HepG2 (cell line): ENCODE data around the gene GATAD2B. TPM values are rescaled to one million over a fixed set of nuclear protein-coding genes. Genes with fewer than 3 reads are reported as not detected.

Experiments used
- ATAC-seq: fragments of 200-7000 bp; cut with Tn5 transposase; 3 replicates; pipeline ENCODE4 v1.9.1; 2020; ENCODE audit warnings: mild to moderate bottlenecking, moderate library complexity
- BruUV-seq: library from RNA; stranded (reverse); fragments of 400-500 nt; replicated peaks from 2 replicates; lab custom pipeline; 2021; lab: Mats Ljungman, UMichigan
- CTCF ChIA-PET: fragments of 300-600 bp; formaldehyde crosslinking; extraction: SDS; loops from one replicate; lab custom pipeline; 2021; ENCODE audit warnings: low total read pairs, inconsistent platforms, low intra/inter-chr PET ratio; lab: Yijun Ruan, JAX
- POLR2A ChIA-PET: fragments of 350-600 bp; sonication (Branson Sonifier 250); formaldehyde crosslinking; loops from one replicate; lab custom pipeline; 2020; ENCODE audit warnings: antibody characterized with exemption, inconsistent platforms; lab: Yijun Ruan, JAX
- DNase-seq: peaks from one replicate; pipeline ENCODE4 v3.0.0-alpha.2; 2015; ENCODE audit warnings: low spot score
- FAIRE-seq: peaks from 3 replicates; lab custom pipeline; 2011; peaks lifted over from hg19 to GRCh38; lab: Jason Lieb, UNC
- H2AFZ ChIP-seq: one replicate; pipeline ENCODE4 v1.6.1; 2011; ENCODE audit warnings: low read length, inconsistent platforms
- H3K27ac ChIP-seq: fragments of 300-600 bp; 3 replicates; pipeline ENCODE4 v1.8.0; 2011; ENCODE audit warnings: mixed run types, mild to moderate bottlenecking, mixed read lengths, low read length, inconsistent platforms; ENCODE audit not compliant: insufficient read depth; ENCODE audit errors: extremely low read length
- H3K27me3 ChIP-seq, 2 experiments: fragments of 200-600 bp in 1 of 2; 2 replicates in 1 of 2; 3 replicates in 1 of 2; pipeline versions ENCODE4 v1.6.0 to v1.8.0; 2011; ENCODE audit warnings: low read length in 2 of 2, mild to moderate bottlenecking in 2 of 2, moderate library complexity in 2 of 2, inconsistent platforms in 1 of 2; ENCODE audit not compliant: insufficient read depth in 2 of 2, control insufficient read depth in 1 of 2
- H3K36me3 ChIP-seq, 2 experiments: fragments of 200-600 bp in 1 of 2; replicated peaks in 1 of 2; 2 replicates in 1 of 2; 3 replicates in 1 of 2; pipeline versions ENCODE4 v1.5.1 to v1.8.0; 2011; ENCODE audit warnings: low read length in 2 of 2, inconsistent platforms in 1 of 2; ENCODE audit not compliant: insufficient read depth in 2 of 2, control insufficient read depth in 1 of 2
- H3K4me1 ChIP-seq: 2 replicates; pipeline ENCODE4 v1.5.1; 2012; ENCODE audit warnings: low read length, inconsistent platforms; ENCODE audit not compliant: insufficient read depth
- H3K4me2 ChIP-seq: 2 replicates; pipeline ENCODE4 v1.6.0; 2011; ENCODE audit warnings: low read depth, low read length, inconsistent platforms
- H3K4me3 ChIP-seq, 3 experiments: fragments of 200-600 bp in 1 of 3; sonication (generic), shearing (Covaris generic) in 1 of 3; replicated peaks in 1 of 3; 2 replicates each; pipeline ENCODE4 v1.5.1; 2011 to 2016; ENCODE audit warnings: low read length in 3 of 3, inconsistent platforms in 2 of 3, low read depth in 2 of 3, mild to moderate bottlenecking in 2 of 3, control low read depth in 1 of 3, mixed read lengths in 1 of 3; ENCODE audit not compliant: insufficient read depth in 1 of 3
- H3K79me2 ChIP-seq: one replicate; pipeline ENCODE4 v1.6.1; 2011; ENCODE audit warnings: low read length, inconsistent platforms; ENCODE audit not compliant: insufficient read depth
- H3K9ac ChIP-seq: 2 replicates; pipeline ENCODE4 v1.6.0; 2011; ENCODE audit warnings: mild to moderate bottlenecking, low read depth, low read length, inconsistent platforms; ENCODE audit not compliant: insufficient read depth
- H3K9me3 ChIP-seq: 2 replicates; pipeline ENCODE4 v1.5.1; 2012; ENCODE audit warnings: mild to moderate bottlenecking, low read length
- H4K20me1 ChIP-seq: 2 replicates; pipeline ENCODE4 v1.6.0; 2011; ENCODE audit warnings: inconsistent platforms, mild to moderate bottlenecking, low read length, moderate library complexity; ENCODE audit not compliant: insufficient read depth
- CENPT ChIP-seq: sonication (generic); formaldehyde crosslinking; IDR thresholded peaks from 2 replicates; pipeline ENCODE4 v1.8.0; 2022; ENCODE audit warnings: low read depth, mild to moderate bottlenecking, moderate library complexity, missing genetic modification reagents
- RARA ChIP-seq: IDR thresholded peaks from 2 replicates; pipeline ENCODE4 v1.6.1; 2016; ENCODE audit warnings: missing genetic modification reagents, missing compliant biosample characterization
- ZNF44 ChIP-seq: sonication (generic); formaldehyde crosslinking; IDR thresholded peaks from 2 replicates; pipeline ENCODE4 v1.5.1; 2020; ENCODE audit warnings: mild to moderate bottlenecking, missing genetic modification reagents
- WGBS: methylation state at CpG from one replicate; pipeline ENCODE4 v1.1.6; 2017; ENCODE audit warnings: low lambda C conversion rate; 5-methylcytosine and 5-hydroxymethylcytosine counted together
- in situ Hi-C: cut with HindIII; loops from 2 replicates; pipeline ENCODE4 v1.10.0; 2017; ENCODE audit warnings: low pct_unique_long_range_greater_than_20kb; ENCODE audit not compliant: extremely low pct_ligation_motif_present
- intact Hi-C: fragments of 100-400 bp; cut with micrococcal nuclease; formaldehyde crosslinking; loops from one replicate; pipeline ENCODE4 v1.10.0; 2022; ENCODE audit not compliant: unreplicated experiment
- polyA plus RNA-seq, 8 experiments: library from polyadenylated mRNA; depleted of rRNA in 3 of 8; stranded (reverse) in 7 of 8; unstranded in 1 of 8; fragments of >200 nt; fragmentation: Illumina TruSeq in 4 of 8; extraction: Trizol in 4 of 8; gene quantifications; 2 replicates each; pipeline versions ENCODE4 v1.2.1 to v1.2.3, GENCODE V29; 2011 to 2016; ENCODE audit warnings: low read depth in 4 of 8, missing spikeins in 1 of 8, mixed read lengths in 1 of 8; ENCODE audit not compliant: insufficient read depth in 1 of 8
- total RNA-seq, 5 experiments: library from RNA; depleted of rRNA; stranded (reverse); fragments of >200 nt; fragmentation: Illumina TruSeq; extraction: Trizol; gene quantifications; 2 replicates each; pipeline ENCODE4 v1.2.3, GENCODE V29; 2016; ENCODE audit warnings: low read depth in 1 of 5
- TF ChIP-seq, protein P1 (sequence below): sonication (generic); formaldehyde crosslinking; IDR thresholded peaks from 2 replicates; pipeline ENCODE4 v1.4.0; 2020; ENCODE audit warnings: missing genetic modification reagents; ENCODE audit errors: not compliant biosample characterization

The GATAD2B gene
- total and polyA plus RNA-seq, 2 of the 13 experiments (the other 11 are each of a cell fraction or from before 2014, with no cell fraction given), result 3.2 to 5.2 TPM

DNA sequence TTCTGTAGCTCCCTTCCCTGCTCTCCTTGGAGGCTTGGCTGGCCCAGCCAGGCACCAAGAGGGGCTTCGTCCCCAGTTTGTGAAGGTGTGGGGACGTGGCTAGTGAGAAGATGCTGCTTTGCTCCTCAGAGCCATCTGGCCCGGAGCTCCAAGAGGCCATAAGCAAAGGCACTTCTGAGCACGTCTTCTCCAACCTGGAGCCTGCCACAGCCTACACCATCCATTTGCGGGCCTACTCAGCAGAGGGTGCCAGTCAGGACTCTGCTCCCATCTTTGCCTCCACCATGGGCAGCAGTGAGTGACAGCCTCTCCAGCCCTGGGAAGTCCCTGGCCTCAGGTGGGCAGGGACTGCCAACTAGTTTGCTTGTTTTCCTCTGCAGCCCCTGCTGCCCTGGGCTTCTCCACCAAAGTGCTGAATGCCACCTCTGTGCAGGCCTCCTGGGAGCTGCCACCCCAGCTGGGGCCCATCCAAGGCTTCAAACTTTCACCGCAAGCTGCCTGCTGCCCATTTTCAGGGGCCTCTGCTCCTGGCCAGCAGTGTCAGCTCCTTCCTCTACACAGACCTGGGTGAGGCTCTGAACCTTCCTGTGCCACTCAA lies 121.6 kb downstream of the GATAD2B start:
- WGBS, result 88% methylated on average over 5 of the region's 6 CpGs
- CTCF ChIA-PET, result no interaction called here
- intact Hi-C loops, result no loop called here

DNA sequence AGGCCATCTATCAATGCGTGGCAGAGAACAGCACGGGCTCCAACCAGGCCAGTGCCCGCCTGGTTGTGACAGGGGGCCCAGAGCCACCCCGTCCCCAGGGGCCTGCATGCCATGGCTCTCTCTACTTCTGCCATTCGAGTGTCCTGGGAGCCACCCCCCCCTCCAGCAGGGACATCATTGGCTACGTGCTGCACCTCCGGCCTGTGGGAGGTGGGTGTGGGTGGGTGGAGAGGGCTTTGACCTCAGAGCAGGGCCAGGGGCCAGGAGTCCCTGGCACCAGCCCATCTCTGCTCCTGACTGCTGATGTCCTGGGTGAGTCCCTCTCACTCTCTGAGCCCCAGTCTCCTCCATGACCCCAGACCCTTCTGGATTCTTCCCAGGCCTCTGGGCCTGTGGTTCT lies 122.3 kb downstream of the GATAD2B start:
- peaks cover 20% of the 10 kb centered on the region for H3K4me1 ChIP-seq
- ChIA-PET CTCF (no interaction called here), POLR2A (no interaction called here)
- no CpG with 5 or more reads among the region's 7 CpGs for WGBS
- DNase-seq, result no peak
- peak; percentile 6; the same call in 1 of the 3 replicates for ATAC-seq
- H3K4me3 ChIP-seq, result no peak overlapping the region
- no peaks in the 10 kb centered on the region for H3K9me3 ChIP-seq
- no peaks in the 10 kb centered on the region for H3K79me2 ChIP-seq
- H3K9ac ChIP-seq, result no peak overlapping the region
- no peak for TF ChIP-seq CENPT
- no peak for TF ChIP-seq ZNF44 (CRISPR knock-in tag)
- TF ChIP-seq, protein P1, sequence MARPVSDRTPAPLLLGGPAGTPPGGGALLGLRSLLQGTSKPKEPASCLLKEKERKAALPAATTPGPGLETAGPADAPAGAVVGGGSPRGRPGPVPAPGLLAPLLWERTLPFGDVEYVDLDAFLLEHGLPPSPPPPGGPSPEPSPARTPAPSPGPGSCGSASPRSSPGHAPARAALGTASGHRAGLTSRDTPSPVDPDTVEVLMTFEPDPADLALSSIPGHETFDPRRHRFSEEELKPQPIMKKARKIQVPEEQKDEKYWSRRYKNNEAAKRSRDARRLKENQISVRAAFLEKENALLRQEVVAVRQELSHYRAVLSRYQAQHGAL (CRISPR knock-in tag), result no peak
- no peak overlapping the region for H3K27ac ChIP-seq
- BruUV-seq, result no TSS peak
- H3K36me3 ChIP-seq, result no peaks in the 10 kb centered on the region
- no peaks in the 10 kb centered on the region for H4K20me1 ChIP-seq
- intact Hi-C loops, result no loop called here
- in situ Hi-C loops, result no loop called here
- FAIRE-seq, result no peak
- H3K27me3 ChIP-seq, result peaks cover under 1 to 14% of the 10 kb centered on the region in 2 experiments; a peak in 4 of 5 replicates
- no peak overlapping the region for H2AFZ ChIP-seq
- H3K4me2 ChIP-seq, result no peak overlapping the region

More for the DNA sequence above, 121.6 kb downstream of the GATAD2B start:
- in situ Hi-C loops, result no loop called here
- Histone ChIP-seq H3K27me3 (peaks cover 0 to 9% of the 10 kb centered on the region in 2 experiments; a peak in 2 of 5 replicates), H3K36me3 (no peaks in the 10 kb centered on the region), H3K4me2 (no peak overlapping the region), H2AFZ (no peak overlapping the region), H3K79me2 (no peaks in the 10 kb centered on the region), H4K20me1 (no peaks in the 10 kb centered on the region), H3K9me3 (no peaks in the 10 kb centered on the region), H3K9ac (no peak overlapping the region), H3K27ac (no peak overlapping the region), H3K4me1 (peaks cover 19% of the 10 kb centered on the region), H3K4me3 (no peak overlapping the region)
- TF ChIP-seq RARA, result no peak
- FAIRE-seq (no peak), DNase-seq (no peak), ATAC-seq (peak; percentile 5; the same call in 1 of the 3 replicates)
- POLR2A ChIA-PET, result no interaction called here
- BruUV-seq, result no TSS peak
